ENCODE data around the gene UGGT1. TPM values are rescaled to one million over a fixed set of nuclear protein-coding genes. Genes with fewer than 3 reads are reported as not detected.

The UGGT1 gene
- total RNA-seq, 2 donors from 2014 or later, result 66.9 to 78.6 TPM

DNA sequence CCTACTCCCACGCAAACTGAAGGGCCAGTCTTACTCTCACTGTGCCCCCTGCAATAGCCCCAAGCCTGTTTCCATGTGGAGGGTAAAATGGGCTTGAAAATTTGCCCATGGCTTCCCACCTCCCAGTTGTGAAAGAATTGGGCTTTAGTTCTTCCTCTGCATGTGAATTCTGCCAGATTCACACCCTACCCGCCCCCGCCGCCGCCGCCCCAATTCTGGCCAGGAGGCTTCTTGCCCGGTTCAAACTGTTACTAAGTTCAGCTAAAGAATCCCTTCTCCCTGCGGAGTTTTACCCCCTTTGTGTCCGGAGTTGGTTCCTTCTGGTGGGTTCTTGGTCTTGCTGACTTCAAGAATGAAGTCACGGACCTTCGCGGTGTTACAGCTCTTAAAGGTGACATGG lies 37.7 kb upstream of the UGGT1 start:
- H3K9me3 Mint-ChIP-seq, result peaks cover 18% of the 10 kb centered on the region
- H3K4me3 Mint-ChIP-seq, result no peak overlapping the region
- peaks cover 10% of the 10 kb centered on the region for H3K9me3 ChIP-seq (ENCODE audit: control insufficient read depth, low read length)
- peaks cover 3% of the 10 kb centered on the region for H3K4me1 Mint-ChIP-seq
- no peak overlapping the region for H3K27ac Mint-ChIP-seq
- TF ChIP-seq, protein P1, sequence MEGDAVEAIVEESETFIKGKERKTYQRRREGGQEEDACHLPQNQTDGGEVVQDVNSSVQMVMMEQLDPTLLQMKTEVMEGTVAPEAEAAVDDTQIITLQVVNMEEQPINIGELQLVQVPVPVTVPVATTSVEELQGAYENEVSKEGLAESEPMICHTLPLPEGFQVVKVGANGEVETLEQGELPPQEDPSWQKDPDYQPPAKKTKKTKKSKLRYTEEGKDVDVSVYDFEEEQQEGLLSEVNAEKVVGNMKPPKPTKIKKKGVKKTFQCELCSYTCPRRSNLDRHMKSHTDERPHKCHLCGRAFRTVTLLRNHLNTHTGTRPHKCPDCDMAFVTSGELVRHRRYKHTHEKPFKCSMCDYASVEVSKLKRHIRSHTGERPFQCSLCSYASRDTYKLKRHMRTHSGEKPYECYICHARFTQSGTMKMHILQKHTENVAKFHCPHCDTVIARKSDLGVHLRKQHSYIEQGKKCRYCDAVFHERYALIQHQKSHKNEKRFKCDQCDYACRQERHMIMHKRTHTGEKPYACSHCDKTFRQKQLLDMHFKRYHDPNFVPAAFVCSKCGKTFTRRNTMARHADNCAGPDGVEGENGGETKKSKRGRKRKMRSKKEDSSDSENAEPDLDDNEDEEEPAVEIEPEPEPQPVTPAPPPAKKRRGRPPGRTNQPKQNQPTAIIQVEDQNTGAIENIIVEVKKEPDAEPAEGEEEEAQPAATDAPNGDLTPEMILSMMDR (conservative IDR thresholded peaks at IDR 0.05), result no peak
- no peak for DNase-seq
- no peaks in the 10 kb centered on the region for H3K36me3 Mint-ChIP-seq (ENCODE audit: low read depth)
- H3K27me3 ChIP-seq (ENCODE audit: control insufficient read depth, insufficient read depth, low read length, poor library complexity, severe bottlenecking), result no peaks in the 10 kb centered on the region
- 95 to 96% methylated on average over 12 of the region's 12 CpGs for WGBS, 2 experiments (ENCODE audit: insufficient coverage in 1 of 2, insufficient read length in 1 of 2)
- peaks cover 3% of the 10 kb centered on the region for H3K4me1 ChIP-seq (ENCODE audit: control insufficient read depth, insufficient read depth, low read length)
- no peak overlapping the region for H3K4me3 ChIP-seq (ENCODE audit: low read length)
- no peak overlapping the region for H3K9ac ChIP-seq (ENCODE audit: extremely low read depth, low read length, poor library complexity, severe bottlenecking)
- H3K27me3 Mint-ChIP-seq (ENCODE audit: insufficient read depth), result peaks cover 12% of the 10 kb centered on the region
- H3K36me3 ChIP-seq (ENCODE audit: control insufficient read depth, insufficient read depth, low read length), result no peaks in the 10 kb centered on the region
- no peak overlapping the region for H3K27ac ChIP-seq (ENCODE audit: low read depth, low read length)

- H3K36me3 Mint-ChIP-seq (ENCODE audit: low read depth), result no peaks in the 10 kb centered on the region
- Histone ChIP-seq H3K9ac (ENCODE audit: extremely low read depth, low read length, poor library complexity, severe bottlenecking) (no peak overlapping the region), H3K9me3 (ENCODE audit: control insufficient read depth, low read length) (peaks cover 8% of the 10 kb centered on the region), H3K27ac (ENCODE audit: low read depth, low read length) (no peak overlapping the region), H3K27me3 (ENCODE audit: control insufficient read depth, insufficient read depth, low read length, poor library complexity, severe bottlenecking) (no peaks in the 10 kb centered on the region), H3K4me1 (ENCODE audit: control insufficient read depth, insufficient read depth, low read length) (peaks cover 6% of the 10 kb centered on the region), H3K4me3 (ENCODE audit: low read length) (no peak overlapping the region), H3K36me3 (ENCODE audit: control insufficient read depth, insufficient read depth, low read length) (no peaks in the 10 kb centered on the region)
- 93 to 97% methylated on average over 8 to 10 of the region's 11 CpGs for WGBS, 2 experiments (ENCODE audit: insufficient coverage in 1 of 2, insufficient read length in 1 of 2)
- H3K4me1 Mint-ChIP-seq, result peaks cover 3% of the 10 kb centered on the region
- H3K27ac Mint-ChIP-seq, result no peak overlapping the region
- peaks cover 12% of the 10 kb centered on the region for H3K9me3 Mint-ChIP-seq
- H3K27me3 Mint-ChIP-seq (ENCODE audit: insufficient read depth), result peaks cover 10% of the 10 kb centered on the region
- TF ChIP-seq, protein P1 (conservative IDR thresholded peaks at IDR 0.05), result peak; percentile 31
- H3K4me3 Mint-ChIP-seq, result no peak overlapping the region
- no peak for DNase-seq
Observed at GRCh38 chr2:128054104-128054885, 36.7 kb upstream of the UGGT1 start.

DNA sequence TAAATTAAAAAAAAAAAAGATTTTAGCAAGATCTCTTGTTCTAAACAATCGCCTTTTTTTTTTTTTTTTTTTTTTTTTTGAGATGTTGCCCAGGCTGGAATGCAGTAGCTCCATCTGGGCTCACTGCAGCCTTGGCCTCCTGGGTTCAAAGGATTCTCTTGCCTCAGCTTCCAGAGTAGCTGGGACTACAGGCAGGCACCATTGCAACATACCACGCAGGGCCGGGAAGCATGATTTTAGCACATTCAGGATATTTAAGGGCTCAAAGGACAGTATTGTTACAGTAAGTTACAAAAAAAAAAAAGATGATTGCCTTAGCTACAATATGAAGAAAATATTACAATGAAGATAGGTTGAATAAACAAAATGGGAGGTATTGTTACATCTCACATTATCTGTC lies 33.7 kb upstream of the UGGT1 start:
- Mint-ChIP-seq H3K9me3 (peaks cover 2% of the 10 kb centered on the region), H3K27ac (no peak overlapping the region), H3K4me3 (no peak overlapping the region), H3K27me3 (ENCODE audit: insufficient read depth) (peaks cover 4% of the 10 kb centered on the region), H3K4me1 (peaks cover 3% of the 10 kb centered on the region), H3K36me3 (ENCODE audit: low read depth) (no peaks in the 10 kb centered on the region)
- DNase-seq, result no peak
- H3K9ac ChIP-seq (ENCODE audit: extremely low read depth, low read length, poor library complexity, severe bottlenecking), result no peak overlapping the region
- H3K27ac ChIP-seq (ENCODE audit: low read depth, low read length), result no peak overlapping the region
- no peaks in the 10 kb centered on the region for H3K9me3 ChIP-seq (ENCODE audit: control insufficient read depth, low read length)
- peaks cover 6% of the 10 kb centered on the region for H3K4me1 ChIP-seq (ENCODE audit: control insufficient read depth, insufficient read depth, low read length)
- no peaks in the 10 kb centered on the region for H3K36me3 ChIP-seq (ENCODE audit: control insufficient read depth, insufficient read depth, low read length)
- TF ChIP-seq, protein P1 (conservative IDR thresholded peaks at IDR 0.05), result no peak
- no peak overlapping the region for H3K4me3 ChIP-seq (ENCODE audit: low read length)
- WGBS, 2 experiments (ENCODE audit: insufficient coverage in 1 of 2, insufficient read length in 1 of 2), result 77 to 92% methylated on average over 3 of the region's 3 CpGs
- no peaks in the 10 kb centered on the region for H3K27me3 ChIP-seq (ENCODE audit: control insufficient read depth, insufficient read depth, low read length, poor library complexity, severe bottlenecking)

Data from endodermal cell (in vitro differentiated cells).